Measurements from ENCODE around the gene RELN. TPM values are rescaled to one million over a fixed set of nuclear protein-coding genes. Genes with fewer than 3 reads are reported as not detected.

Gene RELN
- total and polyA plus RNA-seq, 2 of the 13 experiments (the other 11 are each of a cell fraction or from before 2014, with no cell fraction given) = 315 to 332 TPM

GRCh38 chr7:103660455-103661371, 328.7 kb downstream of the RELN start (continued):
- TF ChIP-seq ZNF224 (CRISPR knock-in tag; IDR thresholded peaks at IDR 0.05) (no peak), MTA1 (CRISPR knock-in tag; IDR thresholded peaks at IDR 0.05; ENCODE audit: borderline replicate concordance) (no peak; the same call in 1 of the 2 replicates), ZNF335 (CRISPR knock-in tag; IDR thresholded peaks at IDR 0.05) (peak; percentile 61; the same call in 1 of the 2 replicates), ATM (IDR thresholded peaks at IDR 0.05; ENCODE audit: borderline replicate concordance) (no peak), TRAFD1 (CRISPR knock-in tag; IDR thresholded peaks at IDR 0.05; ENCODE audit: borderline replicate concordance) (no peak), NR2C2 (CRISPR knock-in tag; IDR thresholded peaks at IDR 0.05; ENCODE audit: borderline replicate concordance) (peak; percentile 91), ZMAT3 (CRISPR knock-in tag; conservative IDR thresholded peaks at IDR 0.05) (peak; percentile 66; the same call in 1 of the 2 replicates), KLF11 (CRISPR knock-in tag; IDR thresholded peaks at IDR 0.05) (peak; percentile 86; the same call in 1 of the 2 replicates), USF2 (IDR thresholded peaks at IDR 0.05; ENCODE audit: low read depth, low read length) (peak; percentile 74), USF2 (CRISPR knock-in tag; IDR thresholded peaks at IDR 0.05; ENCODE audit: borderline replicate concordance) (peak; percentile 87), YEATS4 (CRISPR knock-in tag; IDR thresholded peaks at IDR 0.05; ENCODE audit: borderline replicate concordance) (peak; percentile 70; the same call in 1 of the 2 replicates), ZNF792 (CRISPR knock-in tag; IDR thresholded peaks at IDR 0.05) (peak; percentile 73; the same call in 1 of the 2 replicates), ZNF432 (CRISPR knock-in tag; IDR thresholded peaks at IDR 0.05; ENCODE audit: borderline replicate concordance) (no peak), GABPA (IDR thresholded peaks at IDR 0.05; ENCODE audit: low read depth, low read length) (no peak), GABPA (CRISPR knock-in tag; IDR thresholded peaks at IDR 0.05; ENCODE audit: low read depth) (peak; percentile 78), NR2F6 (IDR thresholded peaks at IDR 0.05) (peak; percentile 99), NR2F6 (CRISPR knock-in tag; IDR thresholded peaks at IDR 0.05) (peak; percentile 98), ZBTB38 (CRISPR knock-in tag; IDR thresholded peaks at IDR 0.05) (peak; percentile 87), ZNF383 (CRISPR knock-in tag; IDR thresholded peaks at IDR 0.05; ENCODE audit: borderline replicate concordance) (no peak), ZNF362 (CRISPR knock-in tag; IDR thresholded peaks at IDR 0.05; ENCODE audit: borderline replicate concordance) (peak; percentile 55; the same call in 1 of the 2 replicates)
- TF ChIP-seq, protein P1, sequence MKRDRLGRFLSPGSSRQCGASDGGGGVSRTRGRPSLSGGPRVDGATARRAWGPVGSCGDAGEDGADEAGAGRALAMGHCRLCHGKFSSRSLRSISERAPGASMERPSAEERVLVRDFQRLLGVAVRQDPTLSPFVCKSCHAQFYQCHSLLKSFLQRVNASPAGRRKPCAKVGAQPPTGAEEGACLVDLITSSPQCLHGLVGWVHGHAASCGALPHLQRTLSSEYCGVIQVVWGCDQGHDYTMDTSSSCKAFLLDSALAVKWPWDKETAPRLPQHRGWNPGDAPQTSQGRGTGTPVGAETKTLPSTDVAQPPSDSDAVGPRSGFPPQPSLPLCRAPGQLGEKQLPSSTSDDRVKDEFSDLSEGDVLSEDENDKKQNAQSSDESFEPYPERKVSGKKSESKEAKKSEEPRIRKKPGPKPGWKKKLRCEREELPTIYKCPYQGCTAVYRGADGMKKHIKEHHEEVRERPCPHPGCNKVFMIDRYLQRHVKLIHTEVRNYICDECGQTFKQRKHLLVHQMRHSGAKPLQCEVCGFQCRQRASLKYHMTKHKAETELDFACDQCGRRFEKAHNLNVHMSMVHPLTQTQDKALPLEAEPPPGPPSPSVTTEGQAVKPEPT (CRISPR knock-in tag; IDR thresholded peaks at IDR 0.05; ENCODE audit: low read depth) = no peak
- TF ChIP-seq, protein P2, sequence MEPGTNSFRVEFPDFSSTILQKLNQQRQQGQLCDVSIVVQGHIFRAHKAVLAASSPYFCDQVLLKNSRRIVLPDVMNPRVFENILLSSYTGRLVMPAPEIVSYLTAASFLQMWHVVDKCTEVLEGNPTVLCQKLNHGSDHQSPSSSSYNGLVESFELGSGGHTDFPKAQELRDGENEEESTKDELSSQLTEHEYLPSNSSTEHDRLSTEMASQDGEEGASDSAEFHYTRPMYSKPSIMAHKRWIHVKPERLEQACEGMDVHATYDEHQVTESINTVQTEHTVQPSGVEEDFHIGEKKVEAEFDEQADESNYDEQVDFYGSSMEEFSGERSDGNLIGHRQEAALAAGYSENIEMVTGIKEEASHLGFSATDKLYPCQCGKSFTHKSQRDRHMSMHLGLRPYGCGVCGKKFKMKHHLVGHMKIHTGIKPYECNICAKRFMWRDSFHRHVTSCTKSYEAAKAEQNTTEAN (CRISPR knock-in tag; conservative IDR thresholded peaks at IDR 0.05) = peak; percentile 80; the same call in 1 of the 2 replicates
